GM19455 (cell line): ENCODE measurements around the gene TAF10.

Source experiments
- ATAC-seq: cut with Tn5 transposase; IDR thresholded peaks from one replicate; pipeline ENCODE4 v1.9.1; 2021; ENCODE audit not compliant: unreplicated experiment

TAF10 gene

GRCh38 chr11:6625832-6626420, 13.9 kb upstream of the TAF10 start:
- no peak for ATAC-seq

GRCh38 chr11:6625156-6625831, 13.3 kb upstream of the TAF10 start:
- no peak for ATAC-seq

- ATAC-seq, result no peak
Measured at GRCh38 chr11:6623391-6624363, 11.7 kb upstream of the TAF10 start.

DNA sequence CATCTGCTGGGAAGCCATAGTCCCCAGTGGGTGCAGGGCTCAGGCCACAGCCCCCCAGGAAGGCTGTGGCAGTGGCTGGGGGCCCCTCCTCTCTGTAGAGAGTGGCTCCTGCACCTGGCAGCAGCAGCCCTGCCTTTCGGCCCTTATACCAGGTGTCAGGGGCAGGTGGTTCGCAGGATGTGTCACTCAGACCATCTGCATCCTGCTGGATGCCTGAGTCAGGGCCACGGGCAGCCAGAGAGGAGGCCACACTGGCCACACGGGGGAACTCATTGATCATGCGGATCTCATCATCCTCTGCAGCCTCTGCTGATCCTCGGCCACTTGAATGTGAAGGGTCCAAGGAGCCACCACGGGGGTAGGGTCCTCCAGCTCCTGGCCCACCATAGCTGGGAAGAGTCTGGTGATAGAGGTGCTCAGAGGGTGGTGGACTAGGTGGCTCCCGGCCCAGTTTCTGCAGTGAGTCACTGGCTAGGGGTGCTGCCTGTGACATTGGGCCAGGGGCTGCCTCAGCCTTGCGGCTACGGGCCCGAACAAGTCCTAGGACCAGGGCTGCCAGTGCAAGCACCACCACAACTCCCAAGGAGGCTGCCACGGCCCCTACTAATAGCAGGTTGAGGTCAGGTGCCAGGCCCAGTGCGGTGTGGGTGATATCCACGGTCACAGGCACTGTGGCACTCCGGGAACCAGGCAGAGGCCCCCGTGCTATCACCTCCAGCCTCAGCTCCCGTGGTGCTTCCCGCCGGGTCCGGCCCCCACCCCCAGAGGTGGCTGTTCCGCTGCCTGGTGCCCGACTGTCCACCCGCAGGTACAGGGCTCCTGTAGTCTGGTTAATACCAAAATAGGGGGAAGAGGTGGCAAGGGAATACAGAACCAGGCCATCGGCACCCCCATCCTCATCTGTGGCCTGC, 10.5 kb upstream of the TAF10 start:
- no peak for ATAC-seq

DNA sequence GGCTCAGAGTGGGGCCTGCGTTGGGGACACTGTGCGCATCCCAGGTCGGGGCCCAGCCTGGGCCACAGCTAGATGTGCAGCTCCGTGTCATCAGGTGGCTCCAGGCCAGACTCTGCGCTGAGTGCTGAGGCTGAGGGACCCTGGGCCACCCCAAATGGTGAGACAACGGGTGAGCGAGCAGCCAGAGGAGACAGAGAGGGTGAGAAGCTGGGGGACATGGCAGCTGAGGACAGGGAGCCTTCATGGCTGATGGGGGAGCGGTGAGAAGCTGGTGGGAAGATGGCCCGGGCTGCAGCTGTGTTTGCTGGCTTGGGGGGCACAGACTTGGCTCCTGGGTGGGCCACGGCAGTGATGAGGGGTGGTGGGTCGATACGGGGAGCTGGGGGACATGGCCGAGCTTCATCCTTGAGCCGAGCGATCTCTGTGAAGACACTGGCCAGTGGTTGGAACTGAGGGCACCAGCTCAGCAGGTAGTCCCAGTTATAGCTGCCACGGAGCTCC, 9.7 kb upstream of the TAF10 start:
- no peak for ATAC-seq

DNA sequence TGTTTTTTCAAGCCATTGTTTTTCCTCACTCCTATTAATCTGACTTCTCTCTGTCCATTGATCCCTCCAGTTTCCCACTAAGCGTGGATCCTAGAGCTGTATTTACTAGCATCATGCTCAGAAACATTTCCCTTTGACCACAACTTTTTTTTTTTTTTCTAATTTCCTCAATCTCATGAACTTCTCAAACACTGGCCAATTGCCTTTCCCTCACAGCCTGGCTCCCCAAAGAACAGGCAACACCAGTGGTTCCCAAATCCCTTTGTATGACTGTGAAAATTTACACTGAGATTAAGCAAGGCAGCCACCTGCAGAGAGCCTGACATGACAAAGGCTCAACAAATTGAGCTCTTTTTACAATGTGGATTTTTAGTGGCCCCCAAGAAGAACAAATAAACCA, 8.6 kb upstream of the TAF10 start:
- ATAC-seq, result no peak

GRCh38 chr11:6619004-6619745, 7.2 kb upstream of the TAF10 start, which contains the start of gene TPP1:
TPP1 (minus strand) TSS chr11:6619422; CDS start chr11:6619400, 22 bp downstream.
- ATAC-seq, result peak; percentile 99

GRCh38 chr11:6618117-6619003, 6.3 kb upstream of the TAF10 start:
- peak; percentile 1 for ATAC-seq

DNA sequence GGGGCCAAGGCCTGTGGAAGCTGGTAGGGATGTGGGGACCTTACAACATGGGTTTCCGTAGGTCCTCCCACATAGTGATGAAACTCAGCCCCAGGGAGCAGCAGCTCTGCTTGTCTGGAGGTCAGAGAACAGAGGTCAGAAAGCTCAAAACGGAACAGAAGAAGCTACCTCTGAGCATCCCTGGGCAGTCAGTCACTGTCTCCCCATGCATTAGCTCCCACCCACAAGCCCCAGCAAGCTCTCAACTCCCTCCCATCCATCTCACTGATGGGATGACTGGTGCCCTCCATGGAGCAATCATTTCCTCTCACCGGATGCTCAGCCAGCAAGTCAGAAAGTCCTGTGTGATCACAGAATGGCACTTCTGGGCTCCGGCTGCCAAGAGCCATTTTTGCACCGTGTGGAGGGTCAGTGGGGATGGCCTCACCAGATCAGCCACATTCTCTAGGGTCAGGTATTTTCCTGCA, 5.3 kb upstream of the TAF10 start:
- no peak for ATAC-seq

DNA sequence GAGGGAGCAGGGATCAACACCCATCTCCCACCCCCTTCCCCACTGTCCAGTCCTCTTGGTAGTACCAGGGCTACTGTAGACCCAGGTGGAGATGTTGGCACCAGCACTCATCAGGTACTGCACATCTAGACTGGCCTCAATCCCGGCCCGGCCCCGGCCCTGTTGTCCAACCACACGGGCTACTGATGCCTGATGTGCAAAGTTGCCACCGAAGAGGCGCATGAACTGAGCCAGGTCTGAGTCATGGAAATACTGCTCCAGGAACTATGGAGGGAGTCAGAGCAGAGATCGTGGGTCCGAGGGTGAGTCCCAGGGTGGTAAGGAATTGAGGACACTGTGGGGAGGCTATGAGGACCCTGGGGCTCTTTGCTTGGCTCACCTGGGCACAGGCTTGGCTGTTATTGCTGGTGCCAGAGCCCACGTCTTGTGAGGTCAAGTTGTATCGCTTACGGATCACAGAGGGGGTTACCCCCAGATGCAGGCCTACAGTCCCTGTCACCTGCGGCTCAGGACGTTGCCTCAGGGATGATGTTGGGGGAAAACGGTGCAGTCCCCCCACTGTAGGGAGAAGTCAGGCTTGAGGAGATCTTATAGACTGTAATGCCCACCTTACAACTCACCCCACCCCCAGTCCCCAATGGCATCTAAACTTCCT, 4.7 kb upstream of the TAF10 start:
- ATAC-seq, result no peak

DNA sequence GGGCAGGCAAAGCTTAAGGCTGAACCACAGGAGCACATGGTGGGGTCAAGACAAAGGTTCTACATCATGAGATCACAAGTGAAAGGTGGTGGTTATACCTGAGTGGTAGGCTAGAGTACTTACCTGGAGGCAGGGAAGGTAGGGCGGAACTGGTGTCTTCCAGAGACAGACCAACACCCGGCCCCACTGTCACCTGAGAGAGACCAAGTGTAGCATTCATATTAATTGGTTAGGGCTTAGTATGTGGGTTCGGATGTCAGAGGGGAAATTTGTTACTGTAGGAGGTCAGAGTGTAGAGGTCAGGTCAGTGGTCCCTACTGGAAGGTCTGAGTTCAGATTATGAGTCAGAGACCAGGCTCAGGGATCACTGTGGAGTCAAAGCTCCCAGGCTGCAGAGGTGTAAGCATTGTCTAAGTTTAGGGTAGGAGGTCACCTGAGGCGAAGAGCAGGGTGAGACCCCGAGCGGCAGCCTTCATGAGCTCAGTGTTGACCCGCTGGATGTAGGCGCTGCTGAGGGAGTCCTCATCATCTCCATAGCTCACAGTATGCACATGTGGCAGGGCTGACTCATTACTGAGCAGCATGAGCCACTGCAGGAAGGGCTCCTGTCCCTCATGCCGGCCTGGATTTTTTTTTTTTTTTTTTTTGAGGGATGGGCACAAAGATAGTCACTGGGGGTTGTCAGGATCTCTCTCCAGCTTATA, 4.0 kb upstream of the TAF10 start:
- no peak for ATAC-seq

- no peak for ATAC-seq
Measured at GRCh38 chr11:6615046-6615445, 3.0 kb upstream of the TAF10 start.

DNA sequence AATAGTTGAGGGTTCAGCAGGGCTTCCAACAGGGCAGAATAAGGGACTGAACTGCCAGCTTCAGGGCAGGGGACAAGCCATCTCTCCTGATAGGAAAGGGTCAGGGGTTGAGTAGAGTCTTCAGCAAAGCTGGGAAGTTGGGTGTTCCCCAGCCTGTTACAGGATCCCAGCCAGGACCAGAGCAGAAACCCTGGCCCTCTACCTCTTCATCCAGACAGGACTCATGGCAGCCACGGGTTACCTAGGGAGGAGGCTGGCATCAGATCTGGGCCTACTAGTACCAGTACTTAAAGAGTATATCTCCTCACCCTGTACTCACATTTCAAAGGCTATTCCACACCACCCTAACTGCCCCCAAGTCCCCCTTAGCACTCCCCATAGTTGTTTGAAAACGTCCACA, 2.4 kb upstream of the TAF10 start:
- ATAC-seq, result no peak

DNA sequence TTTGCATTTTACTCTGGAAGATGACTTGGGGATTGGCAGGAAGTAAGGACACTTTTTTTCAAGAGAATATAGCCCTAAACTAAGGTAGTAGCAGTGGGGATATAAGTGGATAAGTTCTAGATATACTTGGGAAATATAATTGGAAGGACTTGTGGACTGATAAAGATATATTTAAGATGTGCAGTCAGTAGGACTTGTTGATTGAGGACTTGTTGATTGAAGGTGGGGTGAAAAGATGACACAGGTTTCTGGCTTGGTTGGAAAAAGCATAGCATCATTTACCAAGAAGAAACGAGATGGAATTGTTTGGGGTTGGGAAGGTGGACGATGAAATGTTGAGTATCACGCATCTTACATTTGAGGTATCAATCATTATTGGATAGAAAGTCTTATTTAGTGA, 1.5 kb upstream of the TAF10 start:
- ATAC-seq, result no peak

DNA sequence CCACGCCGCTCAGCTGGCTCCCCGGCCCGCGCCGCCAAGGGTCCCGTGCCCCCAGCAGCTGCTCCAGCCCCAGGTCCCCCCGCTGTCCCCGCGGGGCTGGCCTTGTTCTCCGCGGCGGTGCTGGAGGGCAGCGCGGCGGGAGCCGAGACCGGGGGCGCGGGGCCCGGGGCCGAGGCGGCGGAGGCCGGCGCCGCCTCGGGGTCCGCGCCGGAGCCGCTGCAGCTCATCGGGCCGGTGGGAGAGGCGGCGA, 128 bp downstream of the TAF10 start:
- ATAC-seq, result peak; percentile 12

DNA sequence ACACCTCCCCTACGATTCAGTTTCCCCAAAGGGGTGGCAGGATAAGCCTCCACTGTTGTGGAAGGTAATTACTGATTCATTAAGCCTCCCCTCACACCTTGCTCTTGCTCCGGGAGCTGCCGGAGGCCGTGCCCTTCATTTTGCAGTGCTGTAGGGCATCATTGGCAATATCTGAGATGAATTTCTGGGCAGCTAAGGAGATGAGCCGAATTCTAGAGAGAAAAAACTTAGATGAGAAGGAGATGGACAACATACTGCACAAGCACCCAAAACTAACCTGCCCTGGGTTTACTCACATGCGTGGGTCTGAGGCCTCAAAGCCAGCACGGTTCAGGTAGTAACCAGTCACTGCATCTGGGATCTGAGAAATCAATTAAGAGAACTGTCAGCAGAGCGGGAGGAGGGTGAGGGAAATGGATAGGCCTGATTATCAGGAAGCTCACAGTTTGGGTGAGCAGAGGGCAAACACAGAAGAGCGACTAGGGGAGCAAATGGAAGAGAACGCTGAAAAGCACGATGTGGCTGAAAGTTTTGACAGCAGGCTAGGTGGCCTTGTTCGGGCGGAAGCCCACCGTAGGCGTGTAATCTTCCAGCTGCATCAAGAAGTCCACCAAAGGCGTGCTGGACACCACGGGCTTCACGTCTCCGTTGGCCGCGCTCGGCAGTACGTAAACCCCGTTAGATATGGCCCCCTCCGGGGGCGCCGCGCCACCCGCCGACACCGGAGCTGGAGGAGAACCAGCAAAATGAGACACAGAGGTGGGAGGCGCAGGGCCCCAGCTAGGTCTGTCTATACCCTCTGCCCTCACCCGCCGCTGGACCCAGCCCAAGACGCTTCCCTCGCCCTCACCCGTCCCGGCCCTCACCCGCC, 689 bp downstream of the TAF10 start:
- ATAC-seq, result peak; percentile 8

DNA sequence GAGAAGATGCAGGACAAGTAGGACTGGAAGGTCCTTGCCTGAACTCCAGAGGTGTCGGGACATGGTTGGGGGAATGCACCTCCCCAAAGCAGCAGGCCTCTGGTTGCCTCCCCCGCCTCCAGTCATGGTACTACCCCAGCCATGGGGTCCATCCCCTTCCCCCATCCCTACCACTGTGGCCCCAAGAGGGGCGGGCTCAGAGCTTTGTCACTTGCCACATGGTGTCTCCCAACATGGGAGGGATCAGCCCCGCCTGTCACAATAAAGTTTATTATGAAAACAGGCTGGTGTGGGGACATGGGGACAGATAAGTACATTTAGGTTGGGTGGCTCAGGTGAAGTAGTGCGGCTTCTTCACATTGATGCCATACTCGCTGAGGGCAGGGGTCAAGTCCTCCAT, 1.4 kb downstream of the TAF10 start:
- no peak for ATAC-seq
